Endothelial cell (in vitro differentiated cells): ENCODE data around the gene CEP170B. TPM values are rescaled to one million over a fixed set of nuclear protein-coding genes. Genes with fewer than 3 reads are reported as not detected.
A peak's percentile ranks its signal among the peaks of the same experiment; 100 is the strongest.

Source experiments
- DNase-seq: peaks from one replicate; pipeline ENCODE4 v3.0.0; 2021; ENCODE audit warnings: low spot score
- H3K27ac Mint-ChIP-seq: one replicate; pipeline ENCODE4 v1.8.0; 2021; ENCODE audit warnings: mixed read lengths, inconsistent platforms; ENCODE audit not compliant: unreplicated experiment
- H3K27me3 Mint-ChIP-seq: one replicate; pipeline ENCODE4 v1.8.0; 2021; ENCODE audit warnings: mild to moderate bottlenecking, moderate library complexity, mixed read lengths, inconsistent platforms; ENCODE audit not compliant: unreplicated experiment
- H3K36me3 Mint-ChIP-seq: one replicate; pipeline ENCODE4 v1.8.0; 2021; ENCODE audit warnings: mild to moderate bottlenecking, low read depth, mixed read lengths, inconsistent platforms; ENCODE audit not compliant: unreplicated experiment
- H3K4me1 Mint-ChIP-seq: one replicate; pipeline ENCODE4 v1.8.0; 2021; ENCODE audit warnings: mild to moderate bottlenecking, mixed read lengths, inconsistent platforms; ENCODE audit not compliant: unreplicated experiment
- H3K4me3 Mint-ChIP-seq: one replicate; pipeline ENCODE4 v1.8.0; 2021; ENCODE audit warnings: mild to moderate bottlenecking, mixed read lengths, inconsistent platforms; ENCODE audit not compliant: unreplicated experiment
- H3K9me3 Mint-ChIP-seq: one replicate; pipeline ENCODE4 v1.8.0; 2021; ENCODE audit warnings: mixed read lengths, inconsistent platforms; ENCODE audit not compliant: unreplicated experiment
- CTCF ChIP-seq: fragments of 200-600 bp; sonication (generic); IDR thresholded peaks from one replicate; pipeline ENCODE4 v1.5.0; 2021; ENCODE audit warnings: antibody characterized with exemption; ENCODE audit not compliant: unreplicated experiment
- total RNA-seq: library from RNA; stranded (reverse); fragmentation: NEBNext Ultra II Directional; extraction: Animal tissue kit (Norgen Biotek cat#: 25700); gene quantifications from one replicate; pipeline ENCODE4 v1.2.1, GENCODE V29; 2021; ENCODE audit not compliant: unreplicated experiment

Gene CEP170B
- total RNA-seq, 1 donor from 2014 or later, result 11.3 TPM

- DNase-seq, result no peak
- no peak for TF ChIP-seq CTCF
- Mint-ChIP-seq H3K27me3 (peaks cover 21% of the 10 kb centered on the region), H3K4me1 (peaks cover 9% of the 10 kb centered on the region), H3K27ac (peak overlapping the region; percentile 21), H3K36me3 (peaks cover 13% of the 10 kb centered on the region), H3K4me3 (peak overlapping the region; percentile 72), H3K9me3 (no peaks in the 10 kb centered on the region)
Observed at GRCh38 chr14:104824353-104824997, 40.6 kb upstream of the CEP170B start.

GRCh38 chr14:104826189-104826860 lies 38.7 kb upstream of the CEP170B start:
- peak overlapping the region; percentile 90 for H3K4me3 Mint-ChIP-seq
- peaks cover 24% of the 10 kb centered on the region for H3K27me3 Mint-ChIP-seq
- no peaks in the 10 kb centered on the region for H3K9me3 Mint-ChIP-seq
- peak; percentile 97 for TF ChIP-seq CTCF
- peaks cover 7% of the 10 kb centered on the region for H3K4me1 Mint-ChIP-seq
- DNase-seq, result peak; percentile 99
- no peak overlapping the region for H3K27ac Mint-ChIP-seq
- H3K36me3 Mint-ChIP-seq, result peaks cover 13% of the 10 kb centered on the region

- H3K9me3 Mint-ChIP-seq, result no peaks in the 10 kb centered on the region
- H3K27me3 Mint-ChIP-seq, result peaks cover 24% of the 10 kb centered on the region
- H3K4me1 Mint-ChIP-seq, result peaks cover 7% of the 10 kb centered on the region
- TF ChIP-seq CTCF, result no peak
- H3K4me3 Mint-ChIP-seq, result peak overlapping the region; percentile 84
- H3K36me3 Mint-ChIP-seq, result peaks cover 13% of the 10 kb centered on the region
- no peak overlapping the region for H3K27ac Mint-ChIP-seq
- no peak for DNase-seq
Observed at GRCh38 chr14:104826861-104827176, 38.2 kb upstream of the CEP170B start.

- Mint-ChIP-seq H3K27me3 (peaks cover 24% of the 10 kb centered on the region), H3K4me1 (peaks cover 7% of the 10 kb centered on the region), H3K27ac (no peak overlapping the region), H3K9me3 (no peaks in the 10 kb centered on the region), H3K36me3 (peaks cover 13% of the 10 kb centered on the region), H3K4me3 (peak overlapping the region; percentile 84)
- DNase-seq, result peak; percentile 77
- TF ChIP-seq CTCF, result peak; percentile 61
Observed at GRCh38 chr14:104827177-104828055, 37.7 kb upstream of the CEP170B start.
